GM23338 (cell line): ENCODE results near the gene AGPAT4. TPM values are rescaled to one million over a fixed set of nuclear protein-coding genes. Genes with fewer than 3 reads are reported as not detected.

Experiments used
- ATAC-seq: fragments of 200-7000 bp; cut with Tn5 transposase; 3 replicates; pipeline ENCODE4 v1.9.1; 2020
- DNase-seq: peaks from one replicate; pipeline ENCODE4 v3.0.0-alpha.2; 2015; ENCODE audit warnings: low spot score
- H2AFZ ChIP-seq: fragments of 200-600 bp; sonication (generic); 2 replicates; pipeline ENCODE4 v1.8.0; 2016; ENCODE audit warnings: antibody characterized with exemption, mild to moderate bottlenecking, moderate library complexity
- H3F3A ChIP-seq: fragments of 200-600 bp; sonication (generic); replicated peaks from 2 replicates; pipeline ENCODE4 v1.8.0; 2017; ENCODE audit warnings: antibody characterized with exemption, mixed run types, low read depth
- H3K27ac ChIP-seq: fragments of 200-600 bp; sonication (generic); 2 replicates; pipeline ENCODE4 v1.6.1; 2016; ENCODE audit warnings: low read depth
- H3K27me3 ChIP-seq: fragments of 200-600 bp; sonication (generic); 2 replicates; pipeline ENCODE4 v1.8.0; 2016; ENCODE audit warnings: mild to moderate bottlenecking, mixed run types, moderate library complexity; ENCODE audit not compliant: insufficient read depth
- H3K36me3 ChIP-seq: fragments of 200-600 bp; sonication (generic); 2 replicates; pipeline ENCODE4 v1.8.0; 2016; ENCODE audit warnings: mild to moderate bottlenecking; ENCODE audit not compliant: insufficient read depth
- H3K4me1 ChIP-seq: fragments of 200-600 bp; sonication (generic); 2 replicates; pipeline ENCODE4 v1.8.0; 2016; ENCODE audit warnings: mild to moderate bottlenecking, moderate library complexity; ENCODE audit not compliant: insufficient read depth
- H3K4me2 ChIP-seq: fragments of 200-600 bp; sonication (generic); 2 replicates; pipeline ENCODE4 v1.7.1; 2017; ENCODE audit warnings: mixed run types
- H3K4me3 ChIP-seq: fragments of 200-600 bp; sonication (generic); 2 replicates; pipeline ENCODE4 v1.6.1; 2016; ENCODE audit warnings: mixed run types
- H3K79me2 ChIP-seq: fragments of 200-600 bp; sonication (generic); replicated peaks from 2 replicates; pipeline ENCODE4 v1.8.0; 2017; ENCODE audit warnings: mild to moderate bottlenecking; ENCODE audit not compliant: insufficient read depth
- H3K9me2 ChIP-seq: fragments of 200-600 bp; sonication (generic); 2 replicates; pipeline ENCODE4 v1.8.0; 2017; ENCODE audit not compliant: insufficient read depth
- H4K20me1 ChIP-seq: fragments of 200-600 bp; sonication (generic); replicated peaks from 2 replicates; pipeline ENCODE4 v1.8.0; 2017; ENCODE audit warnings: mild to moderate bottlenecking; ENCODE audit not compliant: insufficient read depth
- H3K27ac Mint-ChIP-seq: 2 replicates; pipeline ENCODE4 v1.8.0; 2020; ENCODE audit warnings: inconsistent platforms, mild to moderate bottlenecking, moderate library complexity, mixed read lengths
- H3K27me3 Mint-ChIP-seq: 3 replicates; pipeline ENCODE4 v1.8.0; 2022; ENCODE audit warnings: low read depth, mild to moderate bottlenecking, moderate library complexity, mixed read lengths, inconsistent platforms; ENCODE audit not compliant: insufficient read depth, poor library complexity
- H3K36me3 Mint-ChIP-seq: 3 replicates; pipeline ENCODE4 v1.8.0; 2021; ENCODE audit warnings: low read depth, mild to moderate bottlenecking, inconsistent platforms, moderate library complexity, mixed read lengths
- H3K4me1 Mint-ChIP-seq: 3 replicates; pipeline ENCODE4 v1.8.0; 2020; ENCODE audit warnings: mild to moderate bottlenecking, inconsistent platforms, mixed read lengths
- H3K4me3 Mint-ChIP-seq: 3 replicates; pipeline ENCODE4 v1.8.0; 2021; ENCODE audit warnings: moderate library complexity, mild to moderate bottlenecking, inconsistent platforms, mixed read lengths
- H3K9me3 Mint-ChIP-seq: 3 replicates; pipeline ENCODE4 v1.8.0; 2020; ENCODE audit warnings: moderate library complexity, mild to moderate bottlenecking, inconsistent platforms, mixed read lengths
- CREB1 ChIP-seq: fragments of 250-450 bp; sonication (Bioruptor Pico); IDR thresholded peaks from 2 replicates; pipeline ENCODE4 v1.5.0; 2020; ENCODE audit warnings: low read depth, mild to moderate bottlenecking, moderate library complexity
- CTCF ChIP-seq, 2 experiments: fragments of 200-600 bp in 1 of 2; sonication (generic) in 1 of 2; conservative IDR thresholded peaks; 2 replicates each; pipeline versions ENCODE4 v1.5.1 to v1.6.1; 2016 to 2017; ENCODE audit warnings: antibody characterized with exemption in 2 of 2, low read depth in 2 of 2, mild to moderate bottlenecking in 2 of 2, moderate library complexity in 1 of 2
- ETS1 ChIP-seq: IDR thresholded peaks from 2 replicates; pipeline ENCODE4 v1.6.1; 2016; ENCODE audit warnings: antibody characterized with exemption
- EZH2 ChIP-seq: fragments of 200-600 bp; sonication (generic); IDR thresholded peaks from one replicate; pipeline ENCODE4 v1.8.0; 2017; ENCODE audit warnings: antibody characterized with exemption, mild to moderate bottlenecking, low read depth; ENCODE audit not compliant: unreplicated experiment
- EZH2phosphoT487 ChIP-seq: fragments of 200-600 bp; sonication (generic); IDR thresholded peaks from one replicate; pipeline ENCODE4 v1.8.1; 2018; ENCODE audit warnings: antibody characterized with exemption; ENCODE audit not compliant: unreplicated experiment
- JUNB ChIP-seq: IDR thresholded peaks from one replicate; pipeline ENCODE4 v1.6.1; 2016; ENCODE audit warnings: antibody characterized with exemption; ENCODE audit not compliant: unreplicated experiment
- NANOG ChIP-seq: IDR thresholded peaks from 2 replicates; pipeline ENCODE4 v1.6.1; 2016; ENCODE audit warnings: antibody characterized with exemption, borderline replicate concordance
- POLR2AphosphoS5 ChIP-seq: IDR thresholded peaks from 2 replicates; pipeline ENCODE4 v1.6.1; 2016; ENCODE audit warnings: antibody characterized with exemption, low read depth
- STAT1 ChIP-seq: IDR thresholded peaks from one replicate; pipeline ENCODE4 v1.6.1; 2016; ENCODE audit warnings: antibody characterized with exemption; ENCODE audit not compliant: unreplicated experiment
- ZNF114 ChIP-seq: fragments of 250-450 bp; sonication (Bioruptor Pico); IDR thresholded peaks from 2 replicates; pipeline ENCODE4 v1.5.0; 2020; ENCODE audit warnings: mild to moderate bottlenecking, moderate library complexity
- ZNF331 ChIP-seq: fragments of 250-450 bp; sonication (Bioruptor Pico); IDR thresholded peaks from 2 replicates; pipeline ENCODE4 v1.5.0; 2020; ENCODE audit warnings: low read depth, mild to moderate bottlenecking, moderate library complexity
- polyA plus RNA-seq: library from polyadenylated mRNA; unstranded; fragments of >200 nt; fragmentation: Nextera tagmentation; extraction: Ambion mirVana; gene quantifications from 2 replicates; pipeline ENCODE4 v1.2.1, GENCODE V29; 2016
- total RNA-seq: library from RNA; depleted of rRNA; stranded (reverse); fragments of >200 nt; shearing (Covaris generic); gene quantifications from 2 replicates; pipeline ENCODE4 v1.2.3, GENCODE V29; 2014
- TF ChIP-seq, protein P1 (sequence below): IDR thresholded peaks from one replicate; pipeline ENCODE4 v1.6.1; 2018; ENCODE audit warnings: antibody characterized with exemption; ENCODE audit not compliant: unreplicated experiment
- TF ChIP-seq, protein P2 (sequence below): fragments of 250-450 bp; sonication (Bioruptor Pico); IDR thresholded peaks from 2 replicates; pipeline ENCODE4 v1.5.0; 2020; ENCODE audit warnings: mild to moderate bottlenecking, moderate library complexity

Gene AGPAT4
- total and polyA plus RNA-seq, 2 experiments from 2014 or later: 8.9 to 19.3 TPM

DNA sequence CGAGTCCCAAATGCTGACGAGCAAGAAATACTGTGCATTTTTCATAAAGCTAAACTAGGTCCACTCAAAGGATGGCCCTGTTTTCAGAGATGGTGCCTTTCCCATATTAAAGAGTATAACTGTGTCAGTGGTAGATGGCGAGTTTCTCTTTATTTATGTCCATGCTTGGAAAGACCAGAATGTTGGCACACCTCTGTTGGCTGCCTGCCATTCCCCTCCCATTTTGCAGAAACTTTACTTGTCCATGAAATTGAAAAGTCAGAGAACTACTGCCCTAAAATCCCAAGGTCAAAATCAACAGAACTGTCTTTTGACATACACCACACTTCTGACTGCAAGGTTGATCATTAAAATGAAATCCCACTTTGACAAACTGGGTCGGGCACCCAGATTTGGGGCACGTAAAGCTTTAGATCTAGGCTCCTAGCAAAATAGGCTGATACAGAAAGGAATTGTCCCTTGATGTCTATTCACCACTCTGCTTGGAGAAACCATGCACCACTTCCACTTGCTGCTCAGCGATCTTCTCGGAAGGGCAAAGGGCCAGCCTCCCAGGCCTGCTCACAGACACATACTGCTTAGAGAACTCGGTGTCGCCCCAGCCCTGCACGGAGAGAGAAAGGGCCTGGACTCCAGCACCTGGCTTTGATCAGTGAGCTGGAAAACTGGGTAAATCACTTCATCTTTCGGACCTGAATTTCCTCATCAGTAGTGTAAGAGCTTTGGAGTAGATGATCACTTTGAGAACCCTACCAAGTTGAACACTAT lies 130.0 kb downstream of the AGPAT4 start:
- no peak for ATAC-seq
- TF ChIP-seq, protein P1, sequence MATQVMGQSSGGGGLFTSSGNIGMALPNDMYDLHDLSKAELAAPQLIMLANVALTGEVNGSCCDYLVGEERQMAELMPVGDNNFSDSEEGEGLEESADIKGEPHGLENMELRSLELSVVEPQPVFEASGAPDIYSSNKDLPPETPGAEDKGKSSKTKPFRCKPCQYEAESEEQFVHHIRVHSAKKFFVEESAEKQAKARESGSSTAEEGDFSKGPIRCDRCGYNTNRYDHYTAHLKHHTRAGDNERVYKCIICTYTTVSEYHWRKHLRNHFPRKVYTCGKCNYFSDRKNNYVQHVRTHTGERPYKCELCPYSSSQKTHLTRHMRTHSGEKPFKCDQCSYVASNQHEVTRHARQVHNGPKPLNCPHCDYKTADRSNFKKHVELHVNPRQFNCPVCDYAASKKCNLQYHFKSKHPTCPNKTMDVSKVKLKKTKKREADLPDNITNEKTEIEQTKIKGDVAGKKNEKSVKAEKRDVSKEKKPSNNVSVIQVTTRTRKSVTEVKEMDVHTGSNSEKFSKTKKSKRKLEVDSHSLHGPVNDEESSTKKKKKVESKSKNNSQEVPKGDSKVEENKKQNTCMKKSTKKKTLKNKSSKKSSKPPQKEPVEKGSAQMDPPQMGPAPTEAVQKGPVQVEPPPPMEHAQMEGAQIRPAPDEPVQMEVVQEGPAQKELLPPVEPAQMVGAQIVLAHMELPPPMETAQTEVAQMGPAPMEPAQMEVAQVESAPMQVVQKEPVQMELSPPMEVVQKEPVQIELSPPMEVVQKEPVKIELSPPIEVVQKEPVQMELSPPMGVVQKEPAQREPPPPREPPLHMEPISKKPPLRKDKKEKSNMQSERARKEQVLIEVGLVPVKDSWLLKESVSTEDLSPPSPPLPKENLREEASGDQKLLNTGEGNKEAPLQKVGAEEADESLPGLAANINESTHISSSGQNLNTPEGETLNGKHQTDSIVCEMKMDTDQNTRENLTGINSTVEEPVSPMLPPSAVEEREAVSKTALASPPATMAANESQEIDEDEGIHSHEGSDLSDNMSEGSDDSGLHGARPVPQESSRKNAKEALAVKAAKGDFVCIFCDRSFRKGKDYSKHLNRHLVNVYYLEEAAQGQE: no peak
- TF ChIP-seq, protein P2, sequence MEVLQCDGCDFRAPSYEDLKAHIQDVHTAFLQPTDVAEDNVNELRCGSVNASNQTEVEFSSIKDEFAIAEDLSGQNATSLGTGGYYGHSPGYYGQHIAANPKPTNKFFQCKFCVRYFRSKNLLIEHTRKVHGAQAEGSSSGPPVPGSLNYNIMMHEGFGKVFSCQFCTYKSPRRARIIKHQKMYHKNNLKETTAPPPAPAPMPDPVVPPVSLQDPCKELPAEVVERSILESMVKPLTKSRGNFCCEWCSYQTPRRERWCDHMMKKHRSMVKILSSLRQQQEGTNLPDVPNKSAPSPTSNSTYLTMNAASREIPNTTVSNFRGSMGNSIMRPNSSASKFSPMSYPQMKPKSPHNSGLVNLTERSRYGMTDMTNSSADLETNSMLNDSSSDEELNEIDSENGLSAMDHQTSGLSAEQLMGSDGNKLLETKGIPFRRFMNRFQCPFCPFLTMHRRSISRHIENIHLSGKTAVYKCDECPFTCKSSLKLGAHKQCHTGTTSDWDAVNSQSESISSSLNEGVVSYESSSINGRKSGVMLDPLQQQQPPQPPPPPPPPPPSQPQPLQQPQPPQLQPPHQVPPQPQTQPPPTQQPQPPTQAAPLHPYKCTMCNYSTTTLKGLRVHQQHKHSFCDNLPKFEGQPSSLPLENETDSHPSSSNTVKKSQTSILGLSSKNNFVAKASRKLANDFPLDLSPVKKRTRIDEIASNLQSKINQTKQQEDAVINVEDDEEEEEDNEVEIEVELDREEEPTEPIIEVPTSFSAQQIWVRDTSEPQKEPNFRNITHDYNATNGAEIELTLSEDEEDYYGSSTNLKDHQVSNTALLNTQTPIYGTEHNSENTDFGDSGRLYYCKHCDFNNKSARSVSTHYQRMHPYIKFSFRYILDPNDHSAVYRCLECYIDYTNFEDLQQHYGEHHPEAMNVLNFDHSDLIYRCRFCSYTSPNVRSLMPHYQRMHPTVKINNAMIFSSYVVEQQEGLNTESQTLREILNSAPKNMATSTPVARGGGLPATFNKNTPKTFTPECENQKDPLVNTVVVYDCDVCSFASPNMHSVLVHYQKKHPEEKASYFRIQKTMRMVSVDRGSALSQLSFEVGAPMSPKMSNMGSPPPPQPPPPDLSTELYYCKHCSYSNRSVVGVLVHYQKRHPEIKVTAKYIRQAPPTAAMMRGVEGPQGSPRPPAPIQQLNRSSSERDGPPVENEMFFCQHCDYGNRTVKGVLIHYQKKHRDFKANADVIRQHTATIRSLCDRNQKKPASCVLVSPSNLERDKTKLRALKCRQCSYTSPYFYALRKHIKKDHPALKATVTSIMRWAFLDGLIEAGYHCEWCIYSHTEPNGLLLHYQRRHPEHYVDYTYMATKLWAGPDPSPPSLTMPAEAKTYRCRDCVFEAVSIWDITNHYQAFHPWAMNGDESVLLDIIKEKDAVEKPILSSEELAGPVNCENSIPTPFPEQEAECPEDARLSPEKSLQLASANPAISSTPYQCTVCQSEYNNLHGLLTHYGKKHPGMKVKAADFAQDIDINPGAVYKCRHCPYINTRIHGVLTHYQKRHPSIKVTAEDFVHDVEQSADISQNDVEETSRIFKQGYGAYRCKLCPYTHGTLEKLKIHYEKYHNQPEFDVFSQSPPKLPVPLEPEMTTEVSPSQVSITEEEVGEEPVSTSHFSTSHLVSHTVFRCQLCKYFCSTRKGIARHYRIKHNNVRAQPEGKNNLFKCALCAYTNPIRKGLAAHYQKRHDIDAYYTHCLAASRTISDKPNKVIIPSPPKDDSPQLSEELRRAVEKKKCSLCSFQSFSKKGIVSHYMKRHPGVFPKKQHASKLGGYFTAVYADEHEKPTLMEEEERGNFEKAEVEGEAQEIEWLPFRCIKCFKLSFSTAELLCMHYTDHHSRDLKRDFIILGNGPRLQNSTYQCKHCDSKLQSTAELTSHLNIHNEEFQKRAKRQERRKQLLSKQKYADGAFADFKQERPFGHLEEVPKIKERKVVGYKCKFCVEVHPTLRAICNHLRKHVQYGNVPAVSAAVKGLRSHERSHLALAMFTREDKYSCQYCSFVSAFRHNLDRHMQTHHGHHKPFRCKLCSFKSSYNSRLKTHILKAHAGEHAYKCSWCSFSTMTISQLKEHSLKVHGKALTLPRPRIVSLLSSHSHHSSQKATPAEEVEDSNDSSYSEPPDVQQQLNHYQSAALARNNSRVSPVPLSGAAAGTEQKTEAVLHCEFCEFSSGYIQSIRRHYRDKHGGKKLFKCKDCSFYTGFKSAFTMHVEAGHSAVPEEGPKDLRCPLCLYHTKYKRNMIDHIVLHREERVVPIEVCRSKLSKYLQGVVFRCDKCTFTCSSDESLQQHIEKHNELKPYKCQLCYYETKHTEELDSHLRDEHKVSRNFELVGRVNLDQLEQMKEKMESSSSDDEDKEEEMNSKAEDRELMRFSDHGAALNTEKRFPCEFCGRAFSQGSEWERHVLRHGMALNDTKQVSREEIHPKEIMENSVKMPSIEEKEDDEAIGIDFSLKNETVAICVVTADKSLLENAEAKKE (CRISPR knock-in tag): no peak
- TF ChIP-seq ZNF114 (CRISPR knock-in tag) (no peak), POLR2AphosphoS5 (no peak), JUNB (no peak), CREB1 (CRISPR knock-in tag) (no peak), STAT1 (no peak), EZH2 (no peak), ETS1 (no peak), CTCF (conservative IDR thresholded peaks at IDR 0.05; ENCODE audit: low read depth in 2 of 2) (no peak), EZH2phosphoT487 (no peak), ZNF331 (CRISPR knock-in tag) (no peak), NANOG (no peak)
- no peaks in the 10 kb centered on the region for H3K4me1 ChIP-seq
- H3K9me2 ChIP-seq: no peaks in the 10 kb centered on the region
- no peaks in the 10 kb centered on the region for H3K27me3 Mint-ChIP-seq
- H3K4me1 Mint-ChIP-seq: no peaks in the 10 kb centered on the region; the same call in 2 of the 3 replicates
- no peak overlapping the region for H3K27ac Mint-ChIP-seq
- H4K20me1 ChIP-seq: no peaks in the 10 kb centered on the region
- no peak overlapping the region for H3K4me2 ChIP-seq
- peaks cover 4% of the 10 kb centered on the region for H3K36me3 ChIP-seq
- H3K27me3 ChIP-seq: no peaks in the 10 kb centered on the region
- no peaks in the 10 kb centered on the region for H3K9me3 Mint-ChIP-seq
- H2AFZ ChIP-seq: no peak overlapping the region
- H3F3A ChIP-seq: no peaks in the 10 kb centered on the region
- H3K36me3 Mint-ChIP-seq: peaks cover 43% of the 10 kb centered on the region
- H3K4me3 Mint-ChIP-seq: no peak overlapping the region
- no peak overlapping the region for H3K4me3 ChIP-seq
- no peak overlapping the region for H3K27ac ChIP-seq
- no peak for DNase-seq
- no peaks in the 10 kb centered on the region for H3K79me2 ChIP-seq
